ENCODE results near the gene MYO5C.

DNA sequence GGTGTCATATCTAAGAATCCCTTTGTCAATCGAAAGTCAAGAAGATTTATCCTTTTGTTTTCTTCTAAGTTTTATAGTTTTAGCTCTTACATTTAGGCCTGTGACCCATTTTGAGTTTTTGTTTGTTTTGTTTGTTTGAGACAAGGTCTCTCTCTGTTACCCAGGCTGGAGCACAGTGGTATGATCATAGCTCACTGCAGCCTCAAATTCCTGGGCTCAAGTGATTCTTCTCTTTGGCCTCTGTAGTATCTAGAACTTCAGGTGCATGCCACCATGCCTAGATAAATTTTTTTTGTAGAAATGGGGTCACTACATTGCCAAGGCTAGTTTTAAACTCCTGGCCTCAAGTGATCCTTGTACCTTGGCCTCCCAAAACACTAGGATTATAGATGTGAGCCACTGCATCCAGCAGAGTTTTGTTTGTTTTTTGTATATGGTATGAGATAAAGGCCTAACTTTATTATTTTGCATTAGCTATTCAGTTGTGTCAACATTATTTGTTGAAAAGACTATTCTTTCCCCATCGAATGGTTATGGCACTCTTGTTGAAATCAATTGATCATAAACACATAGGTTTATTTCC, 5.8 kb upstream of the MYO5C start:
- TF ChIP-seq, protein P1, sequence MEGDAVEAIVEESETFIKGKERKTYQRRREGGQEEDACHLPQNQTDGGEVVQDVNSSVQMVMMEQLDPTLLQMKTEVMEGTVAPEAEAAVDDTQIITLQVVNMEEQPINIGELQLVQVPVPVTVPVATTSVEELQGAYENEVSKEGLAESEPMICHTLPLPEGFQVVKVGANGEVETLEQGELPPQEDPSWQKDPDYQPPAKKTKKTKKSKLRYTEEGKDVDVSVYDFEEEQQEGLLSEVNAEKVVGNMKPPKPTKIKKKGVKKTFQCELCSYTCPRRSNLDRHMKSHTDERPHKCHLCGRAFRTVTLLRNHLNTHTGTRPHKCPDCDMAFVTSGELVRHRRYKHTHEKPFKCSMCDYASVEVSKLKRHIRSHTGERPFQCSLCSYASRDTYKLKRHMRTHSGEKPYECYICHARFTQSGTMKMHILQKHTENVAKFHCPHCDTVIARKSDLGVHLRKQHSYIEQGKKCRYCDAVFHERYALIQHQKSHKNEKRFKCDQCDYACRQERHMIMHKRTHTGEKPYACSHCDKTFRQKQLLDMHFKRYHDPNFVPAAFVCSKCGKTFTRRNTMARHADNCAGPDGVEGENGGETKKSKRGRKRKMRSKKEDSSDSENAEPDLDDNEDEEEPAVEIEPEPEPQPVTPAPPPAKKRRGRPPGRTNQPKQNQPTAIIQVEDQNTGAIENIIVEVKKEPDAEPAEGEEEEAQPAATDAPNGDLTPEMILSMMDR (IDR thresholded peaks at IDR 0.05; ENCODE audit: extremely low read depth in 1 of 2, insufficient read depth in 1 of 2, low read depth in 1 of 2, low read length in 2 of 2), result no peak
- no peak for TF ChIP-seq POLR2AphosphoS5 (IDR thresholded peaks at IDR 0.05; ENCODE audit: insufficient read depth, low read depth, low read length)
- no peak for TF ChIP-seq MYC (IDR thresholded peaks at IDR 0.05; ENCODE audit: low read depth, low read length)
- TF ChIP-seq POLR2A (IDR thresholded peaks at IDR 0.05; ENCODE audit: low read depth, low read length), result no peak
- no peak for TF ChIP-seq EZH2 (IDR thresholded peaks at IDR 0.05; ENCODE audit: borderline replicate concordance, low read depth, low read length, severe bottlenecking)
- TF ChIP-seq, protein P2, sequence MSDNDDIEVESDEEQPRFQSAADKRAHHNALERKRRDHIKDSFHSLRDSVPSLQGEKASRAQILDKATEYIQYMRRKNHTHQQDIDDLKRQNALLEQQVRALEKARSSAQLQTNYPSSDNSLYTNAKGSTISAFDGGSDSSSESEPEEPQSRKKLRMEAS (IDR thresholded peaks at IDR 0.05; ENCODE audit: insufficient read depth, insufficient read length), result no peak
